A549 (cell line): Measurements from ENCODE around the gene GSG1L. TPM values are rescaled to one million over a fixed set of nuclear protein-coding genes. Genes with fewer than 3 reads are reported as not detected.

ENCODE experiments used
- ATAC-seq, 2 experiments: fragments of 200-7000 bp in 1 of 2; fragments of >200 bp in 1 of 2; cut with Nextera tagmentation in 1 of 2; cut with Tn5 transposase in 1 of 2; 3 replicates each; pipeline versions ENCODE4 v1.8.0 to v1.9.1; 2018 to 2020; ENCODE audit warnings: mild to moderate bottlenecking in 1 of 2, moderate library complexity in 1 of 2
- CTCF ChIA-PET: fragments of 300-600 bp; sonication (Branson Sonifier 250); formaldehyde crosslinking; extraction: SDS; loops from one replicate; lab custom pipeline; 2021; ENCODE audit warnings: antibody characterized with exemption, inconsistent platforms; lab: Yijun Ruan, JAX
- POLR2A ChIA-PET: fragments of 350-600 bp; formaldehyde crosslinking; extraction: SDS; loops from one replicate; lab custom pipeline; 2021; ENCODE audit warnings: antibody characterized with exemption, inconsistent platforms; lab: Yijun Ruan, JAX
- DNase-seq, 2 experiments: peaks; one replicate each; pipeline versions ENCODE4 v3.0.0 to v3.0.0-alpha.2; 2011 to 2016; ENCODE audit warnings: low read depth in 1 of 2, low spot score in 1 of 2
- FAIRE-seq: peaks from 2 replicates; lab custom pipeline; 2011; peaks lifted over from hg19 to GRCh38; lab: Jason Lieb, UNC
- H3K27ac ChIP-seq, 2 experiments: fragments of >200 bp; sonication (Bioruptor Twin); formaldehyde crosslinking; 3 replicates each; pipeline ENCODE4 v1.5.1; 2016 to 2017
- H3K4me1 ChIP-seq: fragments of >200 bp; sonication (Bioruptor Twin); formaldehyde crosslinking; 3 replicates; pipeline ENCODE4 v1.6.1; 2016
- H3K4me2 ChIP-seq: fragments of >200 bp; sonication (Bioruptor Twin); formaldehyde crosslinking; 3 replicates; pipeline ENCODE4 v1.6.1; 2016
- H3K4me3 ChIP-seq: fragments of >200 bp; sonication (Bioruptor Twin); formaldehyde crosslinking; 3 replicates; pipeline ENCODE4 v1.5.1; 2016
- H3K9me3 ChIP-seq: fragments of >200 bp; sonication (Bioruptor Twin); formaldehyde crosslinking; 3 replicates; pipeline ENCODE4 v1.6.1; 2016
- CHD4 ChIP-seq: fragments of 200-600 bp; sonication (generic); IDR thresholded peaks from 2 replicates; pipeline ENCODE4 v1.6.1; 2016; ENCODE audit warnings: antibody characterized with exemption, mild to moderate bottlenecking, borderline replicate concordance
- CTCF ChIP-seq: fragments of >200 bp; sonication (Bioruptor Twin); formaldehyde crosslinking; IDR thresholded peaks from 3 replicates; pipeline ENCODE4 v1.5.1; 2016
- ELK1 ChIP-seq: fragments of 150-350 bp; IDR thresholded peaks from 2 replicates; pipeline ENCODE4 v1.6.1; 2014; ENCODE audit warnings: low read depth, mild to moderate bottlenecking, low read length
- EP300 ChIP-seq, 2 experiments: fragments of >200 bp; sonication (Bioruptor Twin); formaldehyde crosslinking; IDR thresholded peaks; 2 replicates in 1 of 2; 3 replicates in 1 of 2; pipeline ENCODE4 v1.6.1; 2016 to 2017
- FOSB ChIP-seq: fragments of 250-450 bp; sonication (Bioruptor Pico); IDR thresholded peaks from 2 replicates; pipeline ENCODE4 v1.5.0; 2020; ENCODE audit warnings: mild to moderate bottlenecking, moderate library complexity
- HEYL ChIP-seq: fragments of 250-450 bp; sonication (Bioruptor Pico); IDR thresholded peaks from 2 replicates; pipeline ENCODE4 v1.8.0; 2021; ENCODE audit warnings: mild to moderate bottlenecking, moderate library complexity
- HOXA7 ChIP-seq: fragments of 250-450 bp; sonication (Bioruptor Pico); IDR thresholded peaks from 2 replicates; pipeline ENCODE4 v1.5.0; 2020; ENCODE audit warnings: mild to moderate bottlenecking, moderate library complexity
- HOXB13 ChIP-seq: fragments of 250-450 bp; sonication (Bioruptor Pico); IDR thresholded peaks from 2 replicates; pipeline ENCODE4 v1.5.0; 2020; ENCODE audit warnings: low read depth, mild to moderate bottlenecking, moderate library complexity
- MAX ChIP-seq: IDR thresholded peaks from 2 replicates; pipeline ENCODE4 v1.6.1; 2012
- MAZ ChIP-seq: fragments of 150-350 bp; IDR thresholded peaks from 2 replicates; pipeline ENCODE4 v1.6.1; 2014; ENCODE audit warnings: antibody characterized with exemption, low read depth, low read length, borderline replicate concordance
- PHF8 ChIP-seq: fragments of 200-600 bp; sonication (generic); IDR thresholded peaks from 2 replicates; pipeline ENCODE4 v1.6.1; 2016; ENCODE audit warnings: low read depth, mild to moderate bottlenecking, antibody characterized with exemption, moderate library complexity, borderline replicate concordance
- POLR2A ChIP-seq: IDR thresholded peaks from 2 replicates; pipeline ENCODE4 v1.6.1; 2012; ENCODE audit warnings: mild to moderate bottlenecking, low read length
- RCOR1 ChIP-seq: fragments of 150-350 bp; IDR thresholded peaks from 2 replicates; pipeline ENCODE4 v1.6.1; 2014; ENCODE audit warnings: antibody characterized with exemption, low read length, low read depth
- REST ChIP-seq: fragments of 200-600 bp; sonication (generic); IDR thresholded peaks from 2 replicates; pipeline ENCODE4 v1.6.1; 2016; ENCODE audit warnings: antibody characterized with exemption, mild to moderate bottlenecking, moderate library complexity
- RNF2 ChIP-seq: fragments of 200-600 bp; sonication (generic); IDR thresholded peaks from 2 replicates; pipeline ENCODE4 v1.6.1; 2016; ENCODE audit warnings: low read depth, mild to moderate bottlenecking, antibody characterized with exemption, moderate library complexity, borderline replicate concordance
- SMC3 ChIP-seq: fragments of >200 bp; sonication (Bioruptor Twin); formaldehyde crosslinking; IDR thresholded peaks from 3 replicates; pipeline ENCODE4 v1.6.1; 2018; ENCODE audit warnings: inconsistent platforms
- ZSCAN20 ChIP-seq: fragments of 250-450 bp; sonication (Bioruptor Pico); IDR thresholded peaks from 2 replicates; pipeline ENCODE4 v1.8.0; 2022; ENCODE audit warnings: mild to moderate bottlenecking, moderate library complexity
- WGBS: methylation state at CpG from one replicate; pipeline ENCODE4 v1.1.6; 2017; ENCODE audit errors: missing lambda C conversion rate; 5-methylcytosine and 5-hydroxymethylcytosine counted together
- polyA plus RNA-seq, 4 experiments: library from polyadenylated mRNA; depleted of rRNA in 3 of 4; stranded (reverse); fragments of >200 nt; fragmentation: RNase III in 1 of 4; extraction: RNeasy Plus Mini Kit Qiagen cat#74134 plus additional on column Dnase treatment in 1 of 4; gene quantifications; 2 replicates in 3 of 4; 3 replicates in 1 of 4; pipeline ENCODE4 v1.2.3, GENCODE V29; 2011 to 2017

Gene GSG1L
- polyA plus RNA-seq, 2 of the 4 experiments (the other 2 are of a cell fraction): not detected

GRCh38 chr16:28001642-28002041 is 61.9 kb downstream of the GSG1L start:
- Histone ChIP-seq H3K9me3 (no peaks in the 10 kb centered on the region), H3K4me3 (no peak overlapping the region), H3K4me2 (no peak overlapping the region), H3K27ac (no peak overlapping the region), H3K4me1 (no peaks in the 10 kb centered on the region)
- WGBS: 45% methylated on average over 4 of the region's 4 CpGs
- TF ChIP-seq REST (no peak), RCOR1 (no peak), MAX (no peak), HEYL (CRISPR knock-in tag) (no peak)
- POLR2A ChIA-PET: no interaction called here
- FAIRE-seq (no peak), DNase-seq (no peak), ATAC-seq (no peak)
- CTCF ChIA-PET: no interaction called here

- H3K4me1 ChIP-seq: no peaks in the 10 kb centered on the region
- H3K4me3 ChIP-seq: no peak overlapping the region
- POLR2A ChIA-PET: no interaction called here
- CTCF ChIA-PET: interaction anchor here (0.8 to 1.0 kb wide), 2 partner anchors 11 to 14 kb away, joined by 3 to 6 read pairs; no protein-coding TSS in a partner anchor
- DNase-seq: no peak
- WGBS: 59% methylated on average over 9 of the region's 9 CpGs
- no peak overlapping the region for H3K4me2 ChIP-seq
- H3K9me3 ChIP-seq: no peaks in the 10 kb centered on the region
- H3K27ac ChIP-seq: no peak overlapping the region
- FAIRE-seq: no peak
- TF ChIP-seq REST (no peak), MAZ (no peak), SMC3 (no peak), ZSCAN20 (CRISPR knock-in tag) (no peak)
- ATAC-seq: no peak
Measured at GRCh38 chr16:28001184-28001583, 62.3 kb downstream of the GSG1L start.

GRCh38 chr16:28000314-28001169 is 63.0 kb downstream of the GSG1L start:
- WGBS: 37% methylated on average over 9 of the region's 9 CpGs
- H3K4me1 ChIP-seq: no peaks in the 10 kb centered on the region

More at GRCh38 chr16:28000314-28001169, 63.0 kb downstream of the GSG1L start:
- no peak for FAIRE-seq
- TF ChIP-seq EP300 (IDR thresholded peaks at IDR 0.05) (no peak), CHD4 (no peak), MAX (no peak), FOSB (CRISPR knock-in tag) (no peak), CTCF (no peak), ELK1 (no peak), PHF8 (no peak), RNF2 (no peak), POLR2A (no peak), HOXB13 (no peak), HOXA7 (CRISPR knock-in tag) (no peak)
- no peak for DNase-seq
- CTCF ChIA-PET: interaction anchor here (0.8 to 1.5 kb wide), 3 partner anchors 11 to 70 kb away, joined by 3 to 6 read pairs (median 4); no protein-coding TSS in a partner anchor
- Histone ChIP-seq H3K9me3 (no peaks in the 10 kb centered on the region), H3K27ac (no peak overlapping the region), H3K4me2 (no peak overlapping the region), H3K4me3 (no peak overlapping the region)
- ATAC-seq: no peak
- POLR2A ChIA-PET: no interaction called here
